Transverse colon (tissue), 3 donors: ENCODE results near the gene TMC3.

ENCODE experiments used
- CTCF ChIP-seq, 5 experiments: fragments of 200-600 bp in 3 of 5; fragments of 450-650 bp in 2 of 5; sonication (generic) in 3 of 5; IDR thresholded peaks; 1 replicate in 2 of 5; 2 replicates in 3 of 5; pipeline ENCODE4 v1.5.1; 2016 to 2017; ENCODE audit warnings: antibody characterized with exemption in 5 of 5, inconsistent platforms in 3 of 5, mild to moderate bottlenecking in 2 of 5, moderate library complexity in 1 of 5
- POLR2A ChIP-seq: fragments of 450-650 bp; IDR thresholded peaks from one replicate; pipeline ENCODE4 v1.6.1; 2016; ENCODE audit warnings: antibody characterized with exemption, mild to moderate bottlenecking, moderate library complexity

GRCh38 chr15:81418891-81419290 lies 44.9 kb upstream of the TMC3 start:
- no peak for TF ChIP-seq POLR2A
- no peak for TF ChIP-seq CTCF (IDR thresholded peaks at IDR 0.05)
